H9 (cell line): ENCODE data around the gene F2RL3. TPM values are rescaled to one million over a fixed set of nuclear protein-coding genes. Genes with fewer than 3 reads are reported as not detected.
A peak's percentile ranks its signal among the peaks of the same experiment; 100 is the strongest.

Experiments used
- DNase-seq: peaks from one replicate; pipeline ENCODE4 v3.0.0-alpha.2; 2017
- H2AFZ ChIP-seq: one replicate; pipeline ENCODE4 v1.6.1; 2013; ENCODE audit warnings: mild to moderate bottlenecking, low read length, control low read depth, moderate library complexity
- H2AK5ac ChIP-seq: 2 replicates; pipeline ENCODE4 v1.6.1; 2013; ENCODE audit warnings: low read length, control low read depth, mixed read lengths; ENCODE audit not compliant: insufficient read length
- H2BK120ac ChIP-seq: one replicate; pipeline ENCODE4 v1.6.1; 2013; ENCODE audit warnings: low read depth, mild to moderate bottlenecking, low read length, control low read depth, inconsistent platforms; ENCODE audit not compliant: poor library complexity, severe bottlenecking
- H2BK12ac ChIP-seq: 2 replicates; pipeline ENCODE4 v1.6.1; 2013; ENCODE audit warnings: low read length, control low read depth, mixed read lengths, low read depth; ENCODE audit not compliant: insufficient read length
- H2BK15ac ChIP-seq: 2 replicates; pipeline ENCODE4 v1.6.1; 2013; ENCODE audit warnings: low read depth, low read length, control low read depth
- H2BK20ac ChIP-seq: one replicate; pipeline ENCODE4 v1.6.1; 2013; ENCODE audit warnings: low read depth, mild to moderate bottlenecking, low read length, control low read depth, inconsistent platforms; ENCODE audit not compliant: poor library complexity, severe bottlenecking
- H2BK5ac ChIP-seq: 2 replicates; pipeline ENCODE4 v1.6.1; 2013; ENCODE audit warnings: low read length, control low read depth, mixed read lengths; ENCODE audit not compliant: insufficient read length
- H3K14ac ChIP-seq: 2 replicates; pipeline ENCODE4 v1.6.1; 2013; ENCODE audit warnings: low read length, control low read depth; ENCODE audit not compliant: insufficient read depth
- H3K18ac ChIP-seq: 2 replicates; pipeline ENCODE4 v1.6.1; 2013; ENCODE audit warnings: low read depth, mild to moderate bottlenecking, mixed read lengths, low read length, control low read depth; ENCODE audit not compliant: insufficient read length
- H3K23ac ChIP-seq: 2 replicates; pipeline ENCODE4 v1.6.1; 2013; ENCODE audit warnings: low read length, control low read depth, mixed read lengths, low read depth; ENCODE audit not compliant: insufficient read length
- H3K23me2 ChIP-seq: 2 replicates; pipeline ENCODE4 v1.6.1; 2013; ENCODE audit warnings: low read depth, mild to moderate bottlenecking, mixed read lengths, low read length, control low read depth; ENCODE audit not compliant: insufficient read length, poor library complexity, severe bottlenecking
- H3K27ac ChIP-seq: 2 replicates; pipeline ENCODE4 v1.5.1; 2013; ENCODE audit warnings: low read length, control low read depth, mixed read lengths, low read depth; ENCODE audit not compliant: insufficient read length
- H3K27me3 ChIP-seq: 2 replicates; pipeline ENCODE4 v1.6.1; 2013; ENCODE audit warnings: low read length, control low read depth, inconsistent platforms; ENCODE audit not compliant: insufficient read depth
- H3K4ac ChIP-seq: 2 replicates; pipeline ENCODE4 v1.6.1; 2013; ENCODE audit warnings: low read depth, mild to moderate bottlenecking, control low read depth, inconsistent platforms, low read length, moderate library complexity
- H3K4me1 ChIP-seq: 2 replicates; pipeline ENCODE4 v1.6.1; 2013; ENCODE audit warnings: low read length, control low read depth, inconsistent platforms; ENCODE audit not compliant: insufficient read depth
- H3K4me2 ChIP-seq: 2 replicates; pipeline ENCODE4 v1.6.1; 2013; ENCODE audit warnings: low read length, control low read depth, mixed read lengths; ENCODE audit not compliant: insufficient read length, insufficient read depth
- H3K56ac ChIP-seq: 2 replicates; pipeline ENCODE4 v1.6.1; 2013; ENCODE audit warnings: low read depth, mild to moderate bottlenecking, mixed read lengths, low read length, control low read depth; ENCODE audit not compliant: insufficient read length
- H3K79me1 ChIP-seq: 2 replicates; pipeline ENCODE4 v1.6.1; 2013; ENCODE audit warnings: low read depth, mild to moderate bottlenecking, moderate library complexity, low read length, control low read depth, inconsistent platforms; ENCODE audit not compliant: insufficient read depth, poor library complexity, severe bottlenecking
- H3K79me2 ChIP-seq: 2 replicates; pipeline ENCODE4 v1.6.1; 2013; ENCODE audit warnings: low read length, control low read depth, inconsistent platforms; ENCODE audit not compliant: insufficient read depth
- H3K9ac ChIP-seq: 2 replicates; pipeline ENCODE4 v1.6.1; 2013; ENCODE audit warnings: low read length, control low read depth, mixed read lengths; ENCODE audit not compliant: insufficient read length; ENCODE audit errors: extremely low read depth
- H3K9me3 ChIP-seq: one replicate; pipeline ENCODE4 v1.6.1; 2013; ENCODE audit warnings: low read depth, low read length, inconsistent platforms; ENCODE audit not compliant: control insufficient read depth
- H3T11ph ChIP-seq: one replicate; pipeline ENCODE4 v1.6.1; 2013; ENCODE audit warnings: mild to moderate bottlenecking, low read length, control low read depth, inconsistent platforms
- H4K20me1 ChIP-seq: one replicate; pipeline ENCODE4 v1.6.1; 2013; ENCODE audit not compliant: control insufficient read depth, insufficient read length, insufficient read depth
- H4K5ac ChIP-seq: 2 replicates; pipeline ENCODE4 v1.6.1; 2013; ENCODE audit warnings: low read depth, mild to moderate bottlenecking, mixed read lengths, low read length, control low read depth; ENCODE audit not compliant: insufficient read length
- H4K8ac ChIP-seq: replicated peaks from 2 replicates; pipeline ENCODE4 v1.6.1; 2013; ENCODE audit warnings: low read length, control low read depth, mixed read lengths, low read depth; ENCODE audit not compliant: insufficient read length
- H4K91ac ChIP-seq: 2 replicates; pipeline ENCODE4 v1.6.1; 2013; ENCODE audit warnings: low read depth, mild to moderate bottlenecking, moderate library complexity, mixed read lengths, low read length, control low read depth; ENCODE audit not compliant: insufficient read length
- H3K27ac Mint-ChIP-seq, 3 experiments: 2 replicates in 2 of 3; 3 replicates in 1 of 3; pipeline ENCODE4 v1.8.0; 2020 to 2021; ENCODE audit warnings: mixed read lengths in 3 of 3, mild to moderate bottlenecking in 1 of 3, moderate library complexity in 1 of 3
- H3K27me3 Mint-ChIP-seq: 2 replicates; pipeline ENCODE4 v1.8.0; 2021; ENCODE audit warnings: low read depth, mild to moderate bottlenecking, moderate library complexity, mixed read lengths
- H3K36me3 Mint-ChIP-seq, 3 experiments: 2 replicates in 2 of 3; 3 replicates in 1 of 3; pipeline ENCODE4 v1.8.0; 2020 to 2021; ENCODE audit warnings: low read depth in 3 of 3, mixed read lengths in 3 of 3; ENCODE audit not compliant: insufficient read depth in 1 of 3
- H3K4me1 Mint-ChIP-seq, 2 experiments: 2 replicates each; pipeline ENCODE4 v1.8.0; 2020; ENCODE audit warnings: mixed read lengths in 2 of 2
- H3K4me3 Mint-ChIP-seq, 2 experiments: 2 replicates in 1 of 2; 3 replicates in 1 of 2; pipeline ENCODE4 v1.8.0; 2020 to 2021; ENCODE audit warnings: mild to moderate bottlenecking in 2 of 2, mixed read lengths in 2 of 2, moderate library complexity in 1 of 2
- H3K9me3 Mint-ChIP-seq, 2 experiments: 2 replicates in 1 of 2; 3 replicates in 1 of 2; pipeline ENCODE4 v1.8.0; 2020; ENCODE audit warnings: mild to moderate bottlenecking in 2 of 2, mixed read lengths in 2 of 2, moderate library complexity in 1 of 2
- CTCF ChIP-seq: fragments of 200-600 bp; sonication (generic); conservative IDR thresholded peaks from 3 replicates; pipeline ENCODE4 v1.8.0; 2021; ENCODE audit warnings: antibody characterized with exemption, mild to moderate bottlenecking
- WGBS: extraction: QIAGEN DNeasy Blood & Tissue Kit; methylation state at CpG from one replicate; pipeline ENCODE4 v1.1.7; 2013; ENCODE audit warnings: missing lambda C conversion rate, low lambda C conversion rate, mixed read lengths; ENCODE audit not compliant: insufficient read length; ENCODE audit errors: extremely low coverage; 5-methylcytosine and 5-hydroxymethylcytosine counted together
- total RNA-seq: library from RNA; stranded (reverse); gene quantifications from 2 replicates; pipeline ENCODE4 v1.2.1, GENCODE V29; 2021

Gene F2RL3
- total RNA-seq, 1 experiment from 2014 or later: not detected

GRCh38 chr19:16851031-16851712 is 37.6 kb upstream of the F2RL3 start:
- no peaks in the 10 kb centered on the region for H3K27me3 Mint-ChIP-seq
- Histone ChIP-seq H2BK120ac (no peak overlapping the region), H4K91ac (no peak overlapping the region), H3K4me2 (no peak overlapping the region), H2BK20ac (no peak overlapping the region), H3K4ac (no peak overlapping the region), H3K56ac (no peak overlapping the region), H3K23me2 (no peaks in the 10 kb centered on the region), H2BK12ac (no peak overlapping the region), H3K27ac (no peak overlapping the region), H2BK15ac (no peak overlapping the region), H4K20me1 (no peaks in the 10 kb centered on the region), H2AK5ac (no peak overlapping the region), H2AFZ (no peak overlapping the region), H3K9ac (no peak overlapping the region), H3K18ac (no peak overlapping the region), H2BK5ac (no peak overlapping the region), H3K23ac (no peak overlapping the region), H4K5ac (no peak overlapping the region), H3T11ph (no peak overlapping the region), H3K79me1 (no peaks in the 10 kb centered on the region), H3K79me2 (no peaks in the 10 kb centered on the region), H3K4me1 (no peaks in the 10 kb centered on the region), H4K8ac (no peak overlapping the region), H3K9me3 (no peaks in the 10 kb centered on the region), H3K27me3 (no peaks in the 10 kb centered on the region), H3K14ac (no peak overlapping the region)
- no peak for DNase-seq
- peak overlapping the region in 1 of 3 experiments; percentile 44; a peak in 1 of 7 replicates for H3K27ac Mint-ChIP-seq
- H3K9me3 Mint-ChIP-seq: no peaks in the 10 kb centered on the region
- no peak for TF ChIP-seq CTCF
- H3K4me3 Mint-ChIP-seq: no peak overlapping the region
- H3K4me1 Mint-ChIP-seq: no peaks in the 10 kb centered on the region
- H3K36me3 Mint-ChIP-seq: peaks cover 47 to 87% (median 77%) of the 10 kb centered on the region in 3 experiments; a peak in 6 of 7 replicates
- WGBS: no CpG with 5 or more reads among the region's 33 CpGs
